HG03432 (cell line): ENCODE measurements around the gene FBXO7.
"Not testable (repeated sequence)": the region's sequence is repeated elsewhere in the genome, so short reads cannot be mapped to it uniquely, and the experiment has no call there.

Experiments
- ATAC-seq: cut with Tn5 transposase; IDR thresholded peaks from one replicate; pipeline ENCODE4 v1.9.1; 2021; ENCODE audit warnings: mild to moderate bottlenecking, moderate library complexity; ENCODE audit not compliant: unreplicated experiment

Gene FBXO7

GRCh38 chr22:32474635-32475467 is at the start of gene FBXO7:
Gene FBXO7, plus strand, starts transcription at chr22:32474811. Its CDS starts 192 bp downstream, at chr22:32475003.
- ATAC-seq, result peak; percentile 81

- ATAC-seq, result no peak
These were observed 47.7 kb upstream of the FBXO7 start for GRCh38 chr22:32426881-32427280.

GRCh38 chr22:32430352-32430751 is 44.3 kb upstream of the FBXO7 start:
- no peak for ATAC-seq

- no peak for ATAC-seq
These were observed 30.5 kb upstream of the FBXO7 start for GRCh38 chr22:32444068-32444467.

GRCh38 chr22:32446321-32446720 is 28.3 kb upstream of the FBXO7 start:
- no peak for ATAC-seq

- ATAC-seq, result no peak
These were observed 25.6 kb upstream of the FBXO7 start for GRCh38 chr22:32448980-32449379.

- ATAC-seq, result no peak
These were observed 17.6 kb upstream of the FBXO7 start for GRCh38 chr22:32457031-32457430.

- no peak for ATAC-seq
These were observed 12.2 kb upstream of the FBXO7 start for GRCh38 chr22:32462452-32462851.

GRCh38 chr22:32465661-32466060 is 8.9 kb upstream of the FBXO7 start:
- ATAC-seq, result no peak

- no peak for ATAC-seq
These were observed 8.1 kb upstream of the FBXO7 start for GRCh38 chr22:32466496-32466895.

GRCh38 chr22:32469799-32470212 is 4.8 kb upstream of the FBXO7 start:
- no peak for ATAC-seq

- no peak for ATAC-seq
These were observed 1.1 kb upstream of the FBXO7 start for GRCh38 chr22:32473388-32473952.

GRCh38 chr22:32475468-32476010 is 928 bp downstream of the FBXO7 start:
- peak; percentile 9 for ATAC-seq

GRCh38 chr22:32476281-32477195 is 1.9 kb downstream of the FBXO7 start:
- ATAC-seq, result no peak

- ATAC-seq, result no peak
These were observed 3.0 kb downstream of the FBXO7 start for GRCh38 chr22:32477596-32477995.

GRCh38 chr22:32478552-32478951 is 3.9 kb downstream of the FBXO7 start:
- not testable (repeated sequence) for ATAC-seq

GRCh38 chr22:32478994-32479393 is 4.4 kb downstream of the FBXO7 start:
- ATAC-seq, result no peak

- no peak for ATAC-seq
These were observed 5.6 kb downstream of the FBXO7 start for GRCh38 chr22:32480238-32480637.

GRCh38 chr22:32482708-32483107 is 8.1 kb downstream of the FBXO7 start:
- ATAC-seq, result peak; percentile 52

GRCh38 chr22:32486656-32487390 is 12.2 kb downstream of the FBXO7 start:
- no peak for ATAC-seq
